HG03175 (cell line): ENCODE measurements around the gene B3GALT5.
"Not testable (repeated sequence)": the region's sequence is repeated elsewhere in the genome, so short reads cannot be mapped to it uniquely, and the experiment has no call there.

ENCODE experiments used
- ATAC-seq: cut with Tn5 transposase; IDR thresholded peaks from one replicate; pipeline ENCODE4 v1.9.1; 2021; ENCODE audit warnings: mild to moderate bottlenecking, moderate library complexity; ENCODE audit not compliant: unreplicated experiment

Gene B3GALT5, protein sequence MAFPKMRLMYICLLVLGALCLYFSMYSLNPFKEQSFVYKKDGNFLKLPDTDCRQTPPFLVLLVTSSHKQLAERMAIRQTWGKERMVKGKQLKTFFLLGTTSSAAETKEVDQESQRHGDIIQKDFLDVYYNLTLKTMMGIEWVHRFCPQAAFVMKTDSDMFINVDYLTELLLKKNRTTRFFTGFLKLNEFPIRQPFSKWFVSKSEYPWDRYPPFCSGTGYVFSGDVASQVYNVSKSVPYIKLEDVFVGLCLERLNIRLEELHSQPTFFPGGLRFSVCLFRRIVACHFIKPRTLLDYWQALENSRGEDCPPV

GRCh38 chr21:39612233-39613040 is at the start of gene B3GALT5:
B3GALT5 (plus strand) TSS chr21:39612940; CDS start chr21:39660560, 47,620 bp downstream.
- no peak for ATAC-seq

DNA sequence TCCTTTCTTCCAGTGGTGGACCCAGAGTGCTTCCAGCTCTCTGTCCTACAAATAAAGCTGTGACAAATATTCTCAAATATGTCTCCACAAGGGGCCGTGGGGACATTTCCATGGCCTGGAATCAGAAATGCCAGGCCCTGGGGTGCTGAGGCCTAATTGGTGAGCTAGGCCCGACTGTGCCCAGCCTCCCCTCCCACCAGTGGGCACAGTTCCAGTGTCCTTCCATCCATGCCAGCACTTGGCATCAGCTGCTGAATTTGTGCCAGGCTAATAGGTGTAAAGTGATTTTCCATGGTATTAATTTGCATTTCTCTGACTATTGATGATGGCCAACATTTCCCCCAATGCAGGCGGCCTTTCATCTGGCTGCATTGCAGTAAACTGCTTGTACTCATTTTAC is 48.5 kb upstream of the B3GALT5 start:
- ATAC-seq: no peak

DNA sequence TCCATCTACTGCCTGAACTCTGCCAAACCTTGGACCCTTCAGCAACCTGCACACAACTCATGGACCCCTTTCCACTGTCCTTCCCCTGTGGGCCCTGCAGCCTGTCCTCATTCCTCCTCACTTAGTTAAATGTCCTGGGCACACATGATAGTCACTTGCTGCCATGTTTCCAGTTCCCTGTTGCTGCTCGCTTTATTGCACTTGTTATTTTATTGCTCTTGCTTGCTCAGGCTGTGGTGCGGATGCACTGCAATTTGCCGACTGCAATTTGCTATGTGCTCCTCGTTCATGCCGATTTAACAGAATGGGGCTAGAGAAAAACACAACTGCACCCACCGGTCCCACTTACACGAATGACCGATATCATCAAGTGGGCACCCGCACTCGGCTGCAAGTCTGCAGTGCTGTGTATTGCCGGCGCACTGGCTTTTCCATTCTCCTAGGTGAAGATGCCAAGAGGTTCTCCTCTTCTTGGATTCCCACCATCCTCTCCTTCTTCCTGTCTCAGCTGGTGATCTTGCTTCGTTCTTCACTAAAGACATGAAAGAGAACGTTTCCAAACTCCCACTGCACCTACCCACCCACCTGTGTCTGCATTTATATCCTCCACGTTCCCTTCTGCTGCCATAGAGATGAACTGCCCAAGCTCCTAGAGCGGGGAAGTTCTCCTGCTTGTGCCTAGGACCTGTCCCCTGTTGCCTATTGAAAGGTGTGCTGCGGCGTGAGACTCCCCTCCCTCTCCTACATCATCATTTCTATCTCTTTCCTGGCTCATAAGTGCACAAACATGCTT is 45.4 kb upstream of the B3GALT5 start:
- no peak for ATAC-seq

DNA sequence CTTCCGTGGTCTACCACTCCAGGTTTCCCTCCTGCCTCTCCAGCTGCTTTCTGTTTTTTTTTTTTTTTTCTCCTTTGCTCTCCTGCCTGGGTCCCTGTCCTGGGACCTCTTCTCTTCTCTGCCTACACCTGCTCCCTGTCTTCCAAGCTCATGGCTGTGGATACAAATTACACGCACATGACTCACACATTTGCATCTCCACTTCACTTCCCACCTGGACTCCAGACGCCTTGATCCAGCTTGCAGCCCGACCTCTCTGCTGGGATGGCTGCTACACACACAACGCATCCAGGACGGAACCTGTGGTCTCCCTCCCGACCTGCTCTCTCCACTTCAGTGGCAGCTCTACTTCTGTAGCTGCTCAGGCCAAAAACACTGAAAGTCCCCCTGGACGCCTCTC is 44.4 kb upstream of the B3GALT5 start:
- ATAC-seq: no peak

GRCh38 chr21:39575775-39576174 is 37.0 kb upstream of the B3GALT5 start:
- no peak for ATAC-seq

GRCh38 chr21:39576518-39577128 is 36.1 kb upstream of the B3GALT5 start:
- no peak for ATAC-seq

DNA sequence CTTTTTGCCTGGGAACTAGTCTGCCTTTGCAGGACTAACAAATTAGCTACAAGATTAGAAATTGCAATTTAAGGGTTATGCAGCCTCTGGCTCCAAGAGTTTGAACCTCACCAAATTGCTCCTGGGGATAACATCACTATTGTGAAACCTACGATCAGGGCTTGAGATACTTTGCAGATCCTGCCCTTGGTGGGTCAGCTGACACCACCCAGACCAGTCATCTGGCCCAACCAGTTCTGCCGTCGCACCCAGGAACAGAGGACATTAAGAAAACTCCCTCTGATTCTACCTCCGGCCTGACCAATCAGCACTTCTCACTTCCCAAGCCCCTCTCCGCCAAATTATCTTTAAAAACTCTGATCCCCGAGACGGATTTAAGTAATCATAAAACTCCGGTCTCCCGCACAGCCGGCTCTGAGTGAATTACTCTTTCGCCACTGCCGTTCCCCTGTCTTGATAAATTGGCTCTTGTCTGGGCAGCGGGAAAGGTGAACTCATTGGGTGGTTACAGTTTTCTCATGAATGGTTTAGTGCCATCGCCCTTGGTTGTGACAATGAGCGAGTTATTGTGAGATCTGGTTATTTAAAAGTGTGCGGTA is 32.9 kb upstream of the B3GALT5 start:
- ATAC-seq: no peak

DNA sequence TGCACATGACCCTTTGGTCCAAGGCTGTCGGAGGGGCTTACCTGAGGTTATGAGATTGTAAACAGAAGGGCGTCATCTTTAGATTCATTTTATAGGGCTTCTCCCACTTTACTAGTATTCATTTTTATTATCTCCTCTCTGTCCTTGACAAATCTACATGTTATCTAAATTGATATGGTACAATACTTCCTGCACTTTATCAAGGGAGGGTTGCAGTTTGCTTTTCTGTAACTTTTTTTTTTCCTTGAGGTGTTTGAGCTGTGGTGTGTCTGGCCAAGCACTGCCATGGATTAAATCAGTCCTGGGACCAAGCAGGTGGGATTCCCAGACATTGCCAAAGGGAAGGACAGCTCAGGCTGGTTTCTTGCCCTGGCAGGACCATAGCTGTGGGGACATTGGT is 32.0 kb upstream of the B3GALT5 start:
- no peak for ATAC-seq

- ATAC-seq: no peak
Observed at GRCh38 chr21:39581414-39581813, 31.3 kb upstream of the B3GALT5 start.

DNA sequence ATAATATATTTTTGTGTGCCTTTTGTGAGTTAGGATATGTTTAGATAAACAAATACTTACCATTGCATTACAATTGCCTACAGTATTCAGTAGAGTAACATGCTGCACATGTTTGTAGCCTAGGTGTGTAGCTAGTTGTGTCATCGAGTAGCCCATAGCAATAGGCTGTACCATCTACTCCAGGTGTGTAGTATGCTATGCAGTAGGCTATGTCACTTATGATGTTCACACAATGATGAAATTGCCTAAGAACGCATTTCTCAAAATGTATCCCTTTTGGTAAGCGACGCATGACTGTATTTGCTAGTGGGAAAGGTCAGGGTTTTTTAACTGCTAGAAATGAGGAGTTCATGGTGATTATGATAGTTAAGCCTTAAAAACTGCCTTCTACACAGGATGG is 30.0 kb upstream of the B3GALT5 start:
- no peak for ATAC-seq

DNA sequence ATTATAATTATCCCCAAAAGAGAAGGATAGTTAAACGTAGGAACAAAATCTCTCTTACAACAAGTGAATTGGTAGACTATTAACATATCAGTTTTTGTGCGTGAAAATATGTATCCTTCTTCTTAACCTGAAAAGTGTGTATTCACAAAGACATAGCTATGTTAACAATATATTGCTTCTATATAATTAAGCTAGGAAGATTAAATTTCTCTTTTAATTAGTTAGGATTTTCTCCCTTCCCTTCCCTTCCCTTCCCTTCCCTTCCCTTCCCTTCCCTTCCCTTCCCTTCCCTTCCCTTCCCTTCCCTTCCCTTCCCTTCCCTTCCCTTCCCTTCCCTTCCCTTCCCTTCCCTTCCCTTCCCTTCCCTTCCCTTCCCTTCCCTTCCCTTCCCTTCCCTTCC is 29.2 kb upstream of the B3GALT5 start:
- not testable (repeated sequence) for ATAC-seq

DNA sequence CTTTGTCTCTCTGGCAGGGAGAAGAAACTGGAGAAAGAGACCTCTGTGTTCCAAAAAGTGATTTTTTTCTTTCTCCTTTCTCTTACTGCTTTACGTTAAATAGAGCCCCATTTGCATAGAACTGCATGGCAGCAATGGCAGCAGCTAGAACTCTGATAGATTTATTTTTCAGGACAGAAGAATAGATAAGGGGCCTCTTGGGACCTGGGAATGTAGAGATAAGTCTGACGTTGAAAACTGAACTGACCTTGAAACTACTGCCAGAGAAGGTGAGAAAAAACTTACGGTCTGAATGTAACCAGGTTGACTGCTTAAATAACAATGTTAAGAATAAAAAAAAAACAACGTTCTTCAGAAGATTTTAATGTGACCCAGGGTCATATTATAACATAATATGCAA is 25.4 kb upstream of the B3GALT5 start:
- no peak for ATAC-seq

- ATAC-seq: no peak
Observed at GRCh38 chr21:39588884-39589283, 23.9 kb upstream of the B3GALT5 start.

DNA sequence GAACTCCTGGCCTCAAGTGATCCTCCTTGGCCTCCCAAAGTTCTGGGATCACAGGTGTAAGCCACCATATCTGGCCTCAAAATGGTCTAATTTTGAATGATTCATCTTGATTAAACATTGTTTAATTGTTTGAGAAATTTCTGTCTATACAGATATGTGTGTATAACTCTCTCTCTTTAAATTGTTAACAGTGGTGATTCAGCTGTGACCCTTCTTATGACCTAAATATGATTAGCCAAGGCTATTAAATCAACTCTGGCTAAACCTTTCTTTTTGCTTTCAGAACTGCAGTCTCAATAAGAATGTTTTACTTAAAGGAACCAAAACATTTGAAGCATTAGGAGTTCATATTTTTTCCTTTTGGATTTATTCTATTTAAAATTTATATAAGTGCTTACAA is 19.2 kb upstream of the B3GALT5 start:
- no peak for ATAC-seq

DNA sequence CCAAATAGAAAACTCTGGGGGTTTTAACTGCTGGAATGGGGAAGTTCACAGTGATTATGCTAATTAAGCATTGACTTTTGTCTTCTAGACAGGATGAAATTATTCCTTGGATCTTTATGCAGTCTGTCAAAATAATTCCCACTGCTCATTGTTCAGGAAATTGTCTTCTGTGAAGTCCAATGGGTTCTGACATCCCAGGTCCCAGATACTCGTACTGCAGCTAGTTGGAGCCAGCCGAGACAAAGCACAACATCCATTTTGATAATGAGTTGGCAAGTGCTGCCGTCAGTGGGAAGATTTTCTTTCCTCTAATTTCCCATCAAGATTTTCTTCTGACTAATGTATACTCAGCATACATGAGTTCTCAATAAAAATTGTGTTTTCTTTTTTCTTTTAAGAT is 17.3 kb upstream of the B3GALT5 start:
- no peak for ATAC-seq

- no peak for ATAC-seq
Observed at GRCh38 chr21:39597595-39597994, 15.1 kb upstream of the B3GALT5 start.

- no peak for ATAC-seq
Observed at GRCh38 chr21:39599191-39599970, 13.4 kb upstream of the B3GALT5 start.

DNA sequence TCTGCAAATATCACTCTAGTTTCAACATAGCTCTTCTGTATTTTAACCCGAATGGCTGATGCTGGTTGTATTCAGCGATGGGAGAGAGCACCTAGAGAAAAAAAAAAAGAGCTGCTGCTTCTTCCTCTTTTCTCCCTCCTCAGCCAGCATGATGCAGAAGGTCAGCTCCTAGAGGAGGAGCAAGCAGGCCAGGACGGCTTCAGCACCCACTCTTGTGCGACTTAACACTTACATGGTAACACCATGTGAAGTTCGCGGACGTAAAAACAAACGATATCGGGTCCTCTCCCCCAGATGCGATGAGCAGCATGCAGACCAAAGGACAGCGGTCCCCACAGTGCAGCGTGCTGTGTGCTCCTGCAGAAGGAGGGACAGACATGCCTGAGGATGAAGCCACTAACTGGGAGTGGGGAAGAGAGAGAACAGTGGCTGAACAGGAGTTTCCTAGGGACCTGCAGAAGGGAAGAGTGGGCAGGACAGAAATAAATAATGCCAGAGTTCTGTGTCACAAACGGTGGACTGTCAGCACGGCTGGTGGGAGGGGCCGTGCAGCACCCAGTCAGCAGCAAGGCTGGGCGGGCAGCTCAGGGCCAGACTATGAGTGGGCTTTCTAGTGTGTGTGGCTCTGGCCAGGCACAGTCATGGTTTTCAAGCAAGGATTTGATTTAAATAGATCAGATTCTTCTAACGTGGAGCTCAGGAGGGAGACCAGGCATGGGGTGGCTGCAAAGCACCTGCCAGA is 11.4 kb upstream of the B3GALT5 start:
- no peak for ATAC-seq

- ATAC-seq: no peak
Observed at GRCh38 chr21:39602076-39602689, 10.6 kb upstream of the B3GALT5 start.
